ENCODE results near the gene PPIG. TPM values are rescaled to one million over a fixed set of nuclear protein-coding genes. Genes with fewer than 3 reads are reported as not detected.
A peak's percentile ranks its signal among the peaks of the same experiment; 100 is the strongest.

The PPIG gene
- total and polyA plus RNA-seq, 9 of the 15 experiments (the other 6 are each of a cell fraction or from before 2014, with no cell fraction given), result 52.5 to 166 (median 124) TPM

GRCh38 chr2:169584005-169584877 is at the start of gene PPIG (continued):
- TF ChIP-seq ZBTB5 (IDR thresholded peaks at IDR 0.05) (no peak), NR2F6 (CRISPR knock-in tag; IDR thresholded peaks at IDR 0.05) (no peak), ZNF445 (CRISPR knock-in tag; IDR thresholded peaks at IDR 0.05; ENCODE audit: low read depth) (peak; percentile 34; the same call in 1 of the 2 replicates), GTF2B (IDR thresholded peaks at IDR 0.05; ENCODE audit: extremely low read depth, insufficient read length) (no peak), MCM2 (IDR thresholded peaks at IDR 0.05; ENCODE audit: low read depth) (no peak), SMARCA4 (IDR thresholded peaks at IDR 0.05) (no peak), ZFP1 (CRISPR knock-in tag; IDR thresholded peaks at IDR 0.05) (0 out of 2 replicates have a peak, but pooled peaks have one; percentile 8), MEF2D (tag; conservative IDR thresholded peaks at IDR 0.05; ENCODE audit: low read depth) (peak; percentile 76), MAZ (CRISPR knock-in tag; conservative IDR thresholded peaks at IDR 0.05 in 1 of 2, IDR thresholded peaks at IDR 0.05 in 1 of 2) (peak; percentile 91 to 93; a peak in 2 of 4 replicates), SMARCA5 (IDR thresholded peaks at IDR 0.05) (no peak), HDAC1 (IDR thresholded peaks at IDR 0.05) (peak in 1 of 2 experiments; percentile 93; a peak in 2 of 4 replicates), JUN (IDR thresholded peaks at IDR 0.05; ENCODE audit: borderline replicate concordance, low read depth, low read length) (peak; percentile 80), JUN (CRISPR knock-in tag; IDR thresholded peaks at IDR 0.05; ENCODE audit: borderline replicate concordance) (peak; percentile 19; the same call in 1 of the 2 replicates), TARDBP (IDR thresholded peaks at IDR 0.05) (no peak; the same call in 1 of the 2 replicates), ZNF79 (CRISPR knock-in tag; IDR thresholded peaks at IDR 0.05; ENCODE audit: low read depth) (0 out of 2 replicates have a peak, but pooled peaks have one; percentile 60), ZNF830 (CRISPR knock-in tag; IDR thresholded peaks at IDR 0.05) (0 out of 2 replicates have a peak, but pooled peaks have one; percentile 24), MEIS2 (IDR thresholded peaks at IDR 0.05; ENCODE audit: partially characterized antibody) (peak; percentile 73), ZNF444 (CRISPR knock-in tag; IDR thresholded peaks at IDR 0.05) (no peak), NUFIP1 (IDR thresholded peaks at IDR 0.05; ENCODE audit: partially characterized antibody) (no peak), BRF1 (IDR thresholded peaks at IDR 0.05; ENCODE audit: borderline replicate concordance, extremely low read depth, insufficient read length) (no peak), ZNF282 (CRISPR knock-in tag; IDR thresholded peaks at IDR 0.05) (no peak), MECOM (CRISPR knock-in tag; IDR thresholded peaks at IDR 0.05) (0 out of 2 replicates have a peak, but pooled peaks have one; percentile 31)
- TF ChIP-seq, protein P1, sequence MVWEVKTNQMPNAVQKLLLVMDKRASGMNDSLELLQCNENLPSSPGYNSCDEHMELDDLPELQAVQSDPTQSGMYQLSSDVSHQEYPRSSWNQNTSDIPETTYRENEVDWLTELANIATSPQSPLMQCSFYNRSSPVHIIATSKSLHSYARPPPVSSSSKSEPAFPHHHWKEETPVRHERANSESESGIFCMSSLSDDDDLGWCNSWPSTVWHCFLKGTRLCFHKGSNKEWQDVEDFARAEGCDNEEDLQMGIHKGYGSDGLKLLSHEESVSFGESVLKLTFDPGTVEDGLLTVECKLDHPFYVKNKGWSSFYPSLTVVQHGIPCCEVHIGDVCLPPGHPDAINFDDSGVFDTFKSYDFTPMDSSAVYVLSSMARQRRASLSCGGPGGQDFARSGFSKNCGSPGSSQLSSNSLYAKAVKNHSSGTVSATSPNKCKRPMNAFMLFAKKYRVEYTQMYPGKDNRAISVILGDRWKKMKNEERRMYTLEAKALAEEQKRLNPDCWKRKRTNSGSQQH (CRISPR knock-in tag; IDR thresholded peaks at IDR 0.05), result peak; percentile 54; the same call in 1 of the 2 replicates
- TF ChIP-seq, protein P2, sequence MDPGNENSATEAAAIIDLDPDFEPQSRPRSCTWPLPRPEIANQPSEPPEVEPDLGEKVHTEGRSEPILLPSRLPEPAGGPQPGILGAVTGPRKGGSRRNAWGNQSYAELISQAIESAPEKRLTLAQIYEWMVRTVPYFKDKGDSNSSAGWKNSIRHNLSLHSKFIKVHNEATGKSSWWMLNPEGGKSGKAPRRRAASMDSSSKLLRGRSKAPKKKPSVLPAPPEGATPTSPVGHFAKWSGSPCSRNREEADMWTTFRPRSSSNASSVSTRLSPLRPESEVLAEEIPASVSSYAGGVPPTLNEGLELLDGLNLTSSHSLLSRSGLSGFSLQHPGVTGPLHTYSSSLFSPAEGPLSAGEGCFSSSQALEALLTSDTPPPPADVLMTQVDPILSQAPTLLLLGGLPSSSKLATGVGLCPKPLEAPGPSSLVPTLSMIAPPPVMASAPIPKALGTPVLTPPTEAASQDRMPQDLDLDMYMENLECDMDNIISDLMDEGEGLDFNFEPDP (CRISPR knock-in tag; IDR thresholded peaks at IDR 0.05), result no peak
